H54 (cell line): ENCODE data around the gene ISLR.

Experiments
- DNase-seq: peaks from one replicate; pipeline ENCODE4 v3.0.0; 2011; ENCODE audit warnings: low spot score, mixed read lengths; ENCODE audit not compliant: insufficient read length
- FAIRE-seq: peaks from 3 replicates; lab custom pipeline; 2011; peaks lifted over from hg19 to GRCh38; lab: Jason Lieb, UNC
- POLR2A ChIP-seq: IDR thresholded peaks from 2 replicates; pipeline ENCODE4 v1.6.1; 2011; ENCODE audit warnings: low read depth, mild to moderate bottlenecking, low read length

The ISLR gene

DNA sequence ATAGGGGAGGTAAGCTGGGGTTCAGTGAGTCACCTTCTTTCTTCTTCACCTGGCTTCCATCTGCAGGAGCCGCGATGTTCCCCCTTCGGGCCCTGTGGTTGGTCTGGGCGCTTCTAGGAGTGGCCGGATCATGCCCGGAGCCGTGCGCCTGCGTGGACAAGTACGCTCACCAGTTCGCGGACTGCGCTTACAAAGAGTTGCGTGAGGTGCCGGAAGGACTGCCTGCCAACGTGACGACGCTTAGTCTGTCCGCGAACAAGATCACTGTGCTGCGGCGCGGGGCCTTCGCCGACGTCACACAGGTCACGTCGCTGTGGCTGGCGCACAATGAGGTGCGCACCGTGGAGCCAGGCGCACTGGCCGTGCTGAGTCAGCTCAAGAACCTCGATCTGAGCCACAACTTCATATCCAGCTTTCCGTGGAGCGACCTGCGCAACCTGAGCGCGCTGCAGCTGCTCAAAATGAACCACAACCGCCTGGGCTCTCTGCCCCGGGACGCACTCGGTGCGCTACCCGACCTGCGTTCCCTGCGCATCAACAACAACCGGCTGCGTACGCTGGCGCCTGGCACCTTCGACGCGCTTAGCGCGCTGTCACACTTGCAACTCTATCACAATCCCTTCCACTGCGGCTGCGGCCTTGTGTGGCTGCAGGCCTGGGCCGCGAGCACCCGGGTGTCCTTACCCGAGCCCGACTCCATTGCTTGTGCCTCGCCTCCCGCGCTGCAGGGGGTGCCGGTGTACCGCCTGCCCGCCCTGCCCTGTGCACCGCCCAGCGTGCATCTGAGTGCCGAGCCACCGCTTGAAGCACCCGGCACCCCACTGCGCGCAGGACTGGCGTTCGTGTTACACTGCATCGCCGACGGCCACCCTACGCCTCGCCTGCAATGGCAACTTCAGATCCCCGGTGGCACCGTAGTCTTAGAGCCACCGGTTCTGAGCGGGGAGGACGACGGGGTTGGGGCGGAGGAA lies 40.5 kb upstream of the ISLR start:
- TF ChIP-seq POLR2A = no peak
- FAIRE-seq (no peak), DNase-seq (no peak)

DNA sequence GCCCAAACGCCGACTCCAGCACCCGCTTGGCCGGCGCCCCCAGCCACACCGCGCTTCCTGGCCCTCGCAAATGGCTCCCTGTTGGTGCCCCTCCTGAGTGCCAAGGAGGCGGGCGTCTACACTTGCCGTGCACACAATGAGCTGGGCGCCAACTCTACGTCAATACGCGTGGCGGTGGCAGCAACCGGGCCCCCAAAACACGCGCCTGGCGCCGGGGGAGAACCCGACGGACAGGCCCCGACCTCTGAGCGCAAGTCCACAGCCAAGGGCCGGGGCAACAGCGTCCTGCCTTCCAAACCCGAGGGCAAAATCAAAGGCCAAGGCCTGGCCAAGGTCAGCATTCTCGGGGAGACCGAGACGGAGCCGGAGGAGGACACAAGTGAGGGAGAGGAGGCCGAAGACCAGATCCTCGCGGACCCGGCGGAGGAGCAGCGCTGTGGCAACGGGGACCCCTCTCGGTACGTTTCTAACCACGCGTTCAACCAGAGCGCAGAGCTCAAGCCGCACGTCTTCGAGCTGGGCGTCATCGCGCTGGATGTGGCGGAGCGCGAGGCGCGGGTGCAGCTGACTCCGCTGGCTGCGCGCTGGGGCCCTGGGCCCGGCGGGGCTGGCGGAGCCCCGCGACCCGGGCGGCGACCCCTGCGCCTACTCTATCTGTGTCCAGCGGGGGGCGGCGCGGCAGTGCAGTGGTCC lies 39.7 kb upstream of the ISLR start:
- FAIRE-seq = no peak
- no peak for TF ChIP-seq POLR2A
- no peak for DNase-seq

DNA sequence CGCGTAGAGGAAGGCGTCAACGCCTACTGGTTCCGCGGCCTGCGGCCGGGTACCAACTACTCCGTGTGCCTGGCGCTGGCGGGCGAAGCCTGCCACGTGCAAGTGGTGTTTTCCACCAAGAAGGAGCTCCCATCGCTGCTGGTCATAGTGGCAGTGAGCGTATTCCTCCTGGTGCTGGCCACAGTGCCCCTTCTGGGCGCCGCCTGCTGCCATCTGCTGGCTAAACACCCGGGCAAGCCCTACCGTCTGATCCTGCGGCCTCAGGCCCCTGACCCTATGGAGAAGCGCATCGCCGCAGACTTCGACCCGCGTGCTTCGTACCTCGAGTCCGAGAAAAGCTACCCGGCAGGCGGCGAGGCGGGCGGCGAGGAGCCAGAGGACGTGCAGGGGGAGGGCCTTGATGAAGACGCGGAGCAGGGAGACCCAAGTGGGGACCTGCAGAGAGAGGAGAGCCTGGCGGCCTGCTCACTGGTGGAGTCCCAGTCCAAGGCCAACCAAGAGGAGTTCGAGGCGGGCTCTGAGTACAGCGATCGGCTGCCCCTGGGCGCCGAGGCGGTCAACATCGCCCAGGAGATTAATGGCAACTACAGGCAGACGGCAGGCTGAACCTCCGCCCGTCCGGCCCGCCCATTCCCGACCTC lies 39.0 kb upstream of the ISLR start:
- DNase-seq (no peak), FAIRE-seq (no peak)
- no peak for TF ChIP-seq POLR2A

DNA sequence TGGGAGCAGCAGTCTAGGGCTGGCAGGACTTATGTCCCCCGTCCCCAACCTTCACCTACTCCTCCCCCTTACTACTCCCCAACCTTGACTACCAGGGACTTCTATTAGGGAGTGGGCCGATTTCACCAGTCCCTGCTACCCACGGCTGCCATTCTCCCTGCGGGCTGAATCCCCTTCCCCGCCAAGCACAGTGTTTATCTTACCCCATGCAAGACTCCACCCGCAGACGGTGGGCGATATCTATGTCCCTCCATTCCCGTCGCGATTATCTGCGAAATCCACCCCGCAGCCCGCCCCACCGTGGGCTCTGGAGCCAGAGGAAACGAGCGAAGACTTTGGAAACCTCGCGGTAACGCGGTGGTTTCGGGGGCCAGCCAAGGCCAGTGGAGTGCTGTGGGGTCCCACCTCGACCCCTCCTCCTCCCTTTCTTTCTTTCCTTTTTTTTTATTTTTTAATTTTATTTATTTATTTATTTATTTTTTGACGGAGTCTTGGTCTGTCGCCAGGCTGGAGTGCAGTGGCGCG lies 38.4 kb upstream of the ISLR start:
- FAIRE-seq = no peak

DNA sequence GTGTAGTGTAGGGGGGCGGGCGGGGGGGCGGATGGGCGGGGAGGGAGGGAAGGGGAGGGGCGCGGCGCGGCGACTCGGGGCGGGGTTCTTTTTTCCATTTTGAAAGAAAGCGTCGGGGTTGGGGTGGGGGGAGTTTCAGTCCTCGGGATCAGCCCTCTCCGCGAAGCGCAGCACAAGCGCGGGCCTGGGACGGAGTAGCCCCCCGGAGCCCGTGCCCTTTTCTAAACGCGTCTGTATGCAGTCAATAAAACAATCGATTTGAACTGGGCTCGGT lies 37.0 kb upstream of the ISLR start:
- no peak for TF ChIP-seq POLR2A
- DNase-seq (no peak), FAIRE-seq (no peak)

More for the DNA sequence above, 38.4 kb upstream of the ISLR start:
- no peak for DNase-seq
- no peak for TF ChIP-seq POLR2A

- FAIRE-seq = no peak
- TF ChIP-seq POLR2A = peak; percentile 46; the same call in 1 of the 2 replicates
- DNase-seq = no peak
Measured at GRCh38 chr15:74136814-74137536, 36.5 kb upstream of the ISLR start.

GRCh38 chr15:74137537-74137894 lies 36.0 kb upstream of the ISLR start:
- no peak for TF ChIP-seq POLR2A
- DNase-seq (no peak), FAIRE-seq (no peak)

- no peak for FAIRE-seq
- DNase-seq = no peak
- no peak for TF ChIP-seq POLR2A
Measured at GRCh38 chr15:74138642-74139041, 34.9 kb upstream of the ISLR start.

DNA sequence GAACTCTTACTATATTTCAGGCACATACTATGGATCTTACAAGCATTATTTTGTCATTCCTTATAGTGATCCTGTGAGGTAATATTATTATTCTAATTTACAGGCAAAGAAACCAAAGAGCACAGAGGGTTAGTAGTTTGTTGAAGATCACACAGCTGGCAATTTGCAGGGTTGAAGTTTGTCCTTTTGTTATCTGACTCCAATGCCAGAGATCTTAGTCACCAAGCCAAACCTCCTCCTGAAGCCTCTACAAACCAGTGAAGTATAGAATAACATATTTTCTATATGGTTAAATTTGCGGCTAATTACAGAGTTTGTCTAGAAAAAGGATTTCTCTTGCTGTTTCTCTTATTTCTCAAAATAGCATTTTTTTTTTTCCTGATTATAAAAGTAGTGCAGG lies 31.9 kb upstream of the ISLR start:
- no peak for FAIRE-seq
- no peak for DNase-seq
- no peak for TF ChIP-seq POLR2A

- DNase-seq (no peak), FAIRE-seq (no peak)
- no peak for TF ChIP-seq POLR2A
Measured at GRCh38 chr15:74144153-74144775, 29.2 kb upstream of the ISLR start.

DNA sequence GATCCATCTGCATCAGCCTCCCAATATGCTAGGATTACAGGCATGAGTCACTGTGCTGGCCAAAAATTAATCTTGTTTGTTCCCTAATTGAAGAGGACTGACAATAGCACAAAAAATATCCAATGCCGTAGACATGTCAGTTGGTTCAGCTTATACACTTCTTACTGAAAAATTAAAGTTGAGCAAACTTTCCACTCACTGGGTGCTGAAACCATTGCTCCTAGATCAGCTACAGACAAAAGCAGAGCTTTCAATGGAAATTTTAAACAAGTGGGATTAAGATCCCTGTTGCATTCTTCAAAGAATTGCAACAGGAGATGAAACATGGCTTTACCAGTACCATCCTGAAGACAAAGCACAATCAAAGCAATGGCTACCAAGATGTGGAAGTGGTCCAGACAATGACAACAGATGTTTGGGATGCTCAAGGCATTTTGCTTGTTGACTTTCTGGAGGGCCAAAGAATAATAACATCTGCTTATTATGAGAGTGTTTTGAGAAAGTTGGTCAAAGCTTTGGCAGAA lies 27.2 kb upstream of the ISLR start:
- DNase-seq = no peak
- no peak for TF ChIP-seq POLR2A

DNA sequence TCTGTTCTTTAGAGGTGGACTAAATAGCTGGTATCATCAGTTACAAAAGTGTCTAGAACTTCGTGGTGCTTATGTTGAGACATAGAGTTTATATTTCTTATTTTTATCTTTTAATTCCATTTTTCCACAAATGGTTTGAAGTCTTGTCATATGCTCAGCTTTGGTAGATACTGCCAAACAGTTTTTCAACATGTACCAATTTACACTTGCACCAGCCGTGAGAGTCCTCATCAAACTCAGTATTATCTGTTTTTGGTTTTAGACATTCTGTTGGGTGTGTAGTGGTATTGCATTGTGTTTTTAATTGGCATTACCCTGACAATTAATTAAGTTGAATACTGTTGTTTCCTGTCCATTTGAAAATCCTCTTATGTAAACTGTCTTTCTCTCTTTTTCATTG lies 26.5 kb upstream of the ISLR start:
- no peak for TF ChIP-seq POLR2A
- no peak for FAIRE-seq
- no peak for DNase-seq

More for the DNA sequence above, 27.2 kb upstream of the ISLR start:
- no peak for FAIRE-seq

GRCh38 chr15:74155766-74156417 lies 17.6 kb upstream of the ISLR start:
- FAIRE-seq = no peak
- no peak for DNase-seq
- TF ChIP-seq POLR2A = no peak
